HepG2 (cell line): Measurements from ENCODE around the gene SUCLG2. TPM values are rescaled to one million over a fixed set of nuclear protein-coding genes. Genes with fewer than 3 reads are reported as not detected.

Source experiments
- CCDC6 ChIP-seq: sonication (generic); formaldehyde crosslinking; IDR thresholded peaks from 2 replicates; pipeline ENCODE4 v1.8.1; 2022; ENCODE audit warnings: mild to moderate bottlenecking, missing genetic modification reagents, moderate library complexity
- DR1 ChIP-seq: sonication (generic); formaldehyde crosslinking; IDR thresholded peaks from 2 replicates; pipeline ENCODE4 v1.8.0; 2021; ENCODE audit warnings: mild to moderate bottlenecking, missing genetic modification reagents, inconsistent platforms
- IRF9 ChIP-seq: sonication (generic); formaldehyde crosslinking; IDR thresholded peaks from 2 replicates; pipeline ENCODE4 v1.8.0; 2022; ENCODE audit warnings: missing genetic modification reagents, mild to moderate bottlenecking, borderline replicate concordance
- MTF2 ChIP-seq: sonication (generic); formaldehyde crosslinking; IDR thresholded peaks from 2 replicates; pipeline ENCODE4 v1.5.0; 2020; ENCODE audit warnings: missing genetic modification reagents, borderline replicate concordance
- NFE2L1 ChIP-seq: sonication (generic); formaldehyde crosslinking; IDR thresholded peaks from 2 replicates; pipeline ENCODE4 v1.4.0; 2020; ENCODE audit warnings: missing genetic modification reagents, mild to moderate bottlenecking, borderline replicate concordance
- NRL ChIP-seq: sonication (generic); formaldehyde crosslinking; IDR thresholded peaks from 2 replicates; pipeline ENCODE4 v1.5.0; 2020; ENCODE audit warnings: missing genetic modification reagents, mild to moderate bottlenecking, moderate library complexity, borderline replicate concordance
- PRDM10 ChIP-seq: sonication (generic); formaldehyde crosslinking; IDR thresholded peaks from 2 replicates; pipeline ENCODE4 v1.4.0; 2020; ENCODE audit warnings: low read depth, missing genetic modification reagents
- PRDM4 ChIP-seq: sonication (generic); formaldehyde crosslinking; IDR thresholded peaks from 2 replicates; pipeline ENCODE4 v1.9.0; 2021; ENCODE audit warnings: missing genetic modification reagents, borderline replicate concordance
- SYNCRIP ChIP-seq: fragments of 200-400 bp; formaldehyde crosslinking; IDR thresholded peaks from 2 replicates; pipeline ENCODE4 v1.6.1; 2018; ENCODE audit warnings: mild to moderate bottlenecking, low read depth, low read length; ENCODE audit not compliant: insufficient read depth
- YEATS4 ChIP-seq: sonication (generic); formaldehyde crosslinking; IDR thresholded peaks from 2 replicates; pipeline ENCODE4 v1.4.0; 2020; ENCODE audit warnings: missing genetic modification reagents, borderline replicate concordance
- ZNF207 ChIP-seq: fragments of 450-650 bp; IDR thresholded peaks from 2 replicates; pipeline ENCODE4 v1.6.1; 2016; ENCODE audit warnings: antibody characterized with exemption, borderline replicate concordance
- ZNF329 ChIP-seq: sonication (generic); formaldehyde crosslinking; IDR thresholded peaks from 2 replicates; pipeline ENCODE4 v1.9.0; 2021; ENCODE audit warnings: low read depth, mild to moderate bottlenecking, missing genetic modification reagents
- ZNF773 ChIP-seq: sonication (generic); formaldehyde crosslinking; IDR thresholded peaks from 2 replicates; pipeline ENCODE4 v1.4.0; 2020; ENCODE audit warnings: missing genetic modification reagents, borderline replicate concordance
- polyA plus RNA-seq, 8 experiments: library from polyadenylated mRNA; depleted of rRNA in 3 of 8; stranded (reverse) in 7 of 8; unstranded in 1 of 8; fragments of >200 nt; fragmentation: Illumina TruSeq in 4 of 8; extraction: Trizol in 4 of 8; gene quantifications; 2 replicates each; pipeline versions ENCODE4 v1.2.1 to v1.2.3, GENCODE V29; 2011 to 2016; ENCODE audit warnings: low read depth in 4 of 8, missing spikeins in 1 of 8, mixed read lengths in 1 of 8; ENCODE audit not compliant: insufficient read depth in 1 of 8
- total RNA-seq, 5 experiments: library from RNA; depleted of rRNA; stranded (reverse); fragments of >200 nt; fragmentation: Illumina TruSeq; extraction: Trizol; gene quantifications; 2 replicates each; pipeline ENCODE4 v1.2.3, GENCODE V29; 2016; ENCODE audit warnings: low read depth in 1 of 5
- TF ChIP-seq, protein P1 (sequence below): sonication (generic); formaldehyde crosslinking; IDR thresholded peaks from 2 replicates; pipeline ENCODE4 v1.4.0; 2020; ENCODE audit warnings: missing genetic modification reagents, borderline replicate concordance
- TF ChIP-seq, protein P2 (sequence below): sonication (generic); formaldehyde crosslinking; IDR thresholded peaks from 2 replicates; pipeline ENCODE4 v1.9.0; 2021; ENCODE audit warnings: missing genetic modification reagents, mild to moderate bottlenecking, borderline replicate concordance

SUCLG2 gene
- total and polyA plus RNA-seq, 2 of the 13 experiments (the other 11 are each of a cell fraction or from before 2014, with no cell fraction given), result 21.4 to 64.9 TPM

- TF ChIP-seq CCDC6 (CRISPR knock-in tag) (peak; percentile 57; the same call in 1 of the 2 replicates), SYNCRIP (no peak), ZNF773 (CRISPR knock-in tag) (no peak), ZNF207 (no peak), NFE2L1 (no peak), DR1 (CRISPR knock-in tag) (no peak), MTF2 (no peak), ZNF329 (CRISPR knock-in tag) (no peak), IRF9 (no peak), PRDM4 (no peak), NRL (no peak), YEATS4 (CRISPR knock-in tag) (0 out of 2 replicates have a peak, but pooled peaks have one; percentile 35), PRDM10 (peak; percentile 81)
- TF ChIP-seq, protein P1, sequence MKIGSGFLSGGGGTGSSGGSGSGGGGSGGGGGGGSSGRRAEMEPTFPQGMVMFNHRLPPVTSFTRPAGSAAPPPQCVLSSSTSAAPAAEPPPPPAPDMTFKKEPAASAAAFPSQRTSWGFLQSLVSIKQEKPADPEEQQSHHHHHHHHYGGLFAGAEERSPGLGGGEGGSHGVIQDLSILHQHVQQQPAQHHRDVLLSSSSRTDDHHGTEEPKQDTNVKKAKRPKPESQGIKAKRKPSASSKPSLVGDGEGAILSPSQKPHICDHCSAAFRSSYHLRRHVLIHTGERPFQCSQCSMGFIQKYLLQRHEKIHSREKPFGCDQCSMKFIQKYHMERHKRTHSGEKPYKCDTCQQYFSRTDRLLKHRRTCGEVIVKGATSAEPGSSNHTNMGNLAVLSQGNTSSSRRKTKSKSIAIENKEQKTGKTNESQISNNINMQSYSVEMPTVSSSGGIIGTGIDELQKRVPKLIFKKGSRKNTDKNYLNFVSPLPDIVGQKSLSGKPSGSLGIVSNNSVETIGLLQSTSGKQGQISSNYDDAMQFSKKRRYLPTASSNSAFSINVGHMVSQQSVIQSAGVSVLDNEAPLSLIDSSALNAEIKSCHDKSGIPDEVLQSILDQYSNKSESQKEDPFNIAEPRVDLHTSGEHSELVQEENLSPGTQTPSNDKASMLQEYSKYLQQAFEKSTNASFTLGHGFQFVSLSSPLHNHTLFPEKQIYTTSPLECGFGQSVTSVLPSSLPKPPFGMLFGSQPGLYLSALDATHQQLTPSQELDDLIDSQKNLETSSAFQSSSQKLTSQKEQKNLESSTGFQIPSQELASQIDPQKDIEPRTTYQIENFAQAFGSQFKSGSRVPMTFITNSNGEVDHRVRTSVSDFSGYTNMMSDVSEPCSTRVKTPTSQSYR, result peak; percentile 99
- TF ChIP-seq, protein P2, sequence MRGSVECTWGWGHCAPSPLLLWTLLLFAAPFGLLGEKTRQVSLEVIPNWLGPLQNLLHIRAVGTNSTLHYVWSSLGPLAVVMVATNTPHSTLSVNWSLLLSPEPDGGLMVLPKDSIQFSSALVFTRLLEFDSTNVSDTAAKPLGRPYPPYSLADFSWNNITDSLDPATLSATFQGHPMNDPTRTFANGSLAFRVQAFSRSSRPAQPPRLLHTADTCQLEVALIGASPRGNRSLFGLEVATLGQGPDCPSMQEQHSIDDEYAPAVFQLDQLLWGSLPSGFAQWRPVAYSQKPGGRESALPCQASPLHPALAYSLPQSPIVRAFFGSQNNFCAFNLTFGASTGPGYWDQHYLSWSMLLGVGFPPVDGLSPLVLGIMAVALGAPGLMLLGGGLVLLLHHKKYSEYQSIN (CRISPR knock-in tag), result no peak
Measured at GRCh38 chr3:67647390-67647878, 7.0 kb downstream of the SUCLG2 start (continued).
